HG02642 (cell line): ENCODE results near the gene CDKN2A.

Experiments
- ATAC-seq: cut with Tn5 transposase; IDR thresholded peaks from one replicate; pipeline ENCODE4 v1.9.1; 2021; ENCODE audit warnings: mild to moderate bottlenecking; ENCODE audit not compliant: unreplicated experiment, poor library complexity

CDKN2A gene

GRCh38 chr9:22008717-22009505 is 14.7 kb upstream of the CDKN2A start, which contains the start of gene CDKN2B:
Gene CDKN2B (minus strand): TSS chr9:22009305. CDS start chr9:22008953, 352 bp downstream.
- ATAC-seq = peak; percentile 96

- no peak for ATAC-seq
Measured at GRCh38 chr9:22008384-22008716, 14.2 kb upstream of the CDKN2A start.

- ATAC-seq = no peak
Measured at GRCh38 chr9:22005702-22006606, 11.8 kb upstream of the CDKN2A start.

DNA sequence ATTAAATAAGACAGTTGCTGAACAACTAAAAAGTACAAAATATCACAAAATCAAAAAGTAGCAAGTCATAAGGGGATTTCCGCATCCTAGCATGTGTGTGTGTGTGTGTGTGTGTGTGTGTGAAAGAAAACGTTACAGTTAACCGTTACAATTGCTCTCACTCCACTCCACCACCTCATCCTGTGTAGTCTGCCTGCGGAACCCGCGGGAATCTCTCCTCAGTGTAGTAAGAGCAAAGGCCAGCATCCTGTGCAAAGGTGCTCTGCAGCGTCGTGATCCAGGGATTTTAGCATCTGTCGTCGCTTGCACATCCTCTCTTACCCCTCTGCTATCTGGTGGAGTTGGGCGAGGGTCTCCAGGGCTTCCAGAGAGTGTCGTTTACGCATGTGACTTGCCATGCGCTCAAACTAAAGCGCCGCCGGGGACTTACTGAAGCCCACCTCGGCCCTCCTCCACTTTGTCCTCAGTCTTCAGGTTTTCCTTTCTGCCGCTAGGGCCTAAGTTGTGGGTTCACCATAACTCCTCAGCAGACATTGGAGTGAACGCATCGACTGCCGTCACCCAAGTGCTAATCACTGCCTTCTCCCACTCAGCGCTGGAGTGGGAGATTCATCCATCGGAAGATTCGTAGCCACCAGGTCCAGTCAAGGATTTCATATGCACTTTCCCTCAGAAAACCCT is 11.0 kb upstream of the CDKN2A start:
- no peak for ATAC-seq

DNA sequence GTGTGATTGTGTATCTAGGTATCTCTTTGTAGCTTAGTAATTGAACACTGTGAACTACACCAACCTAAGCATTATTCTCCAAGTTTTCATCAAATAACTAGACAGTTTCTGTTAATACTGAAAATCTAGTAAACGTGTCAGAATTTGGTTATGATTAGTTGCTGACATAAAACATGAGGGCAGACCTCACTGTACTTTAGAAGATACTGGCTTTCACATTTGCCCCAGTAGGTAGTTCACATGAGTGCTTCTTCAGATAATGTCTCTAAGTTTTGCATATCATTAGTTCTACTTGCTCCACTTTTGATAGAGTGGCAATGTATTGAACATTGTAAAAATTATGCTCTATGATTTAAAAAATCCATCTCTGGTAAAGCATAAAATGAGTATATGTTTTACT is 7.8 kb upstream of the CDKN2A start:
- ATAC-seq = no peak

DNA sequence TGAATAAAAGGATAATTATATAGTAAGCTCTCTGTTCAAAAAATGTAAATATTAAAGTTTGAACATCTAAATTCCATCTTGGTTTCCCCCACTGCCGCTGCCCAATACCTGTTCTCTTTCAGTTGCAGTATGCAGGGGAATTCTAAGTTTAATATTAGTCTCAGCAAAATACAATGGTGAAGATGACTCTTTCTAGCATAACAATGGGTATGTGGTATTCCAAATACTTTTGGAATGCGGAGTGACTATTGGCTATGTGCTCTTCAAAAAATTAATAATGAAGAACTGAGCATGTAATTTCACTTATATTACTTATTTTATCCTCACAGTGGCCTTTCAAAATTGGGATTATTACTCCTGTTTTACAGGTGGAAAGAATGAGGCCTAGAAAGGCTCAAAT is 3.8 kb upstream of the CDKN2A start:
- no peak for ATAC-seq

GRCh38 chr9:21997480-21997879 is 3.3 kb upstream of the CDKN2A start:
- no peak for ATAC-seq

- ATAC-seq = no peak
Measured at GRCh38 chr9:21996858-21997257, 2.7 kb upstream of the CDKN2A start.

DNA sequence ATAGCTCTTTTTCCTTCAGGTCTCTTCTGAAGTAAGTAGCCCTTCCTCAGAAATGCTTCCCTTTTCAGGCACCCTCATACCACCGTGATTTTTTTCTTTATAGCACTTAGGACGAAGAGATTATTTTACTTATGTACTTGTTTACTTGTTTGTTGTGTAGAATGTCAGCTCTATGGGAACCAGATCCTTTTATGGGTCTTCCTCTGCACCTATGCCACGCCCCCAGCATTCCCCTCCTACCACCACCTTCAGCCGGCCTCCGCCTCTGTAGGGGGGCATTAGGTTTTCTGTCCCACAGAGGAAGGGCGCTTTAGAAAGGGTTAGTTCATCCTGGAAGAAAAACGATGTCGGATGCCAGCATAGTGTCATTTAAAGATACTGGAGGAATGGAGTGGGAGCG is 2.2 kb upstream of the CDKN2A start:
- ATAC-seq = no peak

DNA sequence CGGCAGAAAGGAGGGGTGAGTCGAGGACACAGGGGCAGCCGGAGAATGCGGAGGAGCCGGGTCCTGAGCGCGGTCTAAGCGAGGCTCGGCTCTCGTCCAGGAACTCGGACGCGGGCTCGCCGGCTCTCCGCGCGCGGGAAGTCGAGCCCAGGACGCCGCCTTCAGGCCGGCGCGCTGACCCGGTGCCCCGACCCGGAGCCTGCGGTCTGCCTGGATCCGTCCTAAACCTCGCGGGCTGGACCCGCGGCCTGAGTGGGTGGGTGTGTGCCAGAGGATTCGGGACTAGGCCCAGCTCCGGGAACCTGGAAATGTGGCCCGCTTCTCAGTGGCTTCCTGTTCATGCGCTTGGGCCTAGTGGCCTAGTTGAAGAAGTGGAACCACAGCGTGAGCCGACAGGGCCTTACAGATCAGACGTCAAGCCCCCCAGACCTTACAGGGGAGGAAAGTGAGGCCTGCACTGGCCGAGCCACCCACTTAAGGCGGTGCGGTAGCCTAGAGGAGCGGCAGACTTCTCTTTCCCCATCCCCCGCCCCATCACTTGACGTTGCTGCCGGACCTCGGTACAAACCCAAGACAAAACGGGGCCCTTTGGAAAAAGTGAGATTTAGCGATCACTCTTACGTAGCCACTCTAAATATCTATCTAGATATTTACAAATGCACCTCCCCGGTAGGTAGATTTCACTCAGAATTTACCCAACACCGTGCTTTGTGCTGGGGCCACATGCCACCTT is 1.6 kb upstream of the CDKN2A start:
- ATAC-seq = peak; percentile 29

DNA sequence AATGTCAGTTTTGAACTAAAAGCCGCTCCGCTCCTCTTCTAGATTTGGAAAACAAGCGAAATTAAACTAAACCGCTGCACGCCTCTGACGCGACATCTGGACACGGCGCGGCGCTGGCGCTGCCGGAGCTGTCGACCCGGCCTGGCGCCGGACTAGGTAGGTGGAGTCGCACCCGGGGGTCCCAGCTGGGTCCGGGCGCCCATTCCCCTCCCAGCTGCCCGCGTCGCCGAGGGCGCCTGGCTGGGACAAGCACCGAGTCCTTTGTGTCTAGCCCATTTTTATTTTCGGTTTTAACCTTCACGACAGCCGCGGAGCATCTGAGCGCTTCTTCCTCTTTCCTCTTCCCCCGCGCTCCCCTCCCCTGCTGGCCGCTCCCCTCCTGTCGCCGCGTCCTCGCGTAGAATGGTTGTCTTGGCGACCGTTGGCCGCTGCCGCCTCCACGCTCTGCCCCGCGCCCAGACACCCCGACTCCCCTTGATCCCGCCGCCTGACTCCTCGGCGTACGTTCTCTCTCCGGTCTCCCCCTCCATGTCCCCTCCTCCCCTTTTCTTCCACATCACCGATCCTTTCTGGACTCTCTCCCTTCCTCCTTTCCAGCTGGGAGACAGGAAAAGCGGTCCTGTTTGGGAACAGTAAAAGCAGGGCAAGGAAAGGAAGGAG is 944 bp upstream of the CDKN2A start:
- ATAC-seq = peak; percentile 88

GRCh38 chr9:21994556-21995005 is 389 bp upstream of the CDKN2A start, which contains the start of gene CDKN2B-AS1:
Gene CDKN2B-AS1 (plus strand): TSS chr9:21994791.
- ATAC-seq = peak; percentile 45

GRCh38 chr9:21993007-21993406 is 1.2 kb downstream of the CDKN2A start:
- no peak for ATAC-seq

GRCh38 chr9:21991072-21991959 is 2.9 kb downstream of the CDKN2A start:
- no peak for ATAC-seq

- ATAC-seq = no peak
Measured at GRCh38 chr9:21989440-21990189, 4.6 kb downstream of the CDKN2A start.

GRCh38 chr9:21988056-21988990 is 5.9 kb downstream of the CDKN2A start:
- no peak for ATAC-seq
